Upper lobe of left lung (tissue), 6 donors: ENCODE results near the gene ADD1. TPM values are rescaled to one million over a fixed set of nuclear protein-coding genes. Genes with fewer than 3 reads are reported as not detected.

Experiments
- ATAC-seq, 2 donors: fragments of 200-7000 bp; cut with Tn5 transposase; one replicate each; pipeline ENCODE4 v1.9.1; 2022; ENCODE audit warnings: mild to moderate bottlenecking in 2 of 2, moderate library complexity in 2 of 2; ENCODE audit not compliant: low FRiP score in 2 of 2
- DNase-seq, 2 donors: peaks; one replicate each; pipeline ENCODE4 v3.0.0-alpha.2; 2019 to 2020
- H3K27ac ChIP-seq, 4 donors: fragments of 200-600 bp; sonication (generic); one replicate each; pipeline ENCODE4 v1.5.1; 2016 to 2019
- H3K27me3 ChIP-seq, 4 donors: fragments of 200-600 bp; sonication (generic); one replicate each; pipeline ENCODE4 v1.5.1; 2017 to 2019
- H3K36me3 ChIP-seq, 4 donors: fragments of 200-600 bp; sonication (generic); one replicate each; pipeline ENCODE4 v1.5.1; 2016 to 2019
- H3K4me1 ChIP-seq, 4 donors: fragments of 200-600 bp; sonication (generic); one replicate each; pipeline ENCODE4 v1.5.1; 2018 to 2019
- H3K4me3 ChIP-seq, 4 donors: fragments of 200-600 bp; sonication (generic); one replicate each; pipeline ENCODE4 v1.5.1; 2017 to 2019; ENCODE audit warnings: mild to moderate bottlenecking in 2 of 4, moderate library complexity in 1 of 4
- H3K9me3 ChIP-seq, 4 donors: fragments of 200-600 bp; sonication (generic); one replicate each; pipeline ENCODE4 v1.5.1; 2018 to 2019
- EP300 ChIP-seq, 4 donors: sonication (generic); formaldehyde crosslinking; IDR thresholded peaks; one replicate each; pipeline ENCODE4 v1.5.1; 2017; ENCODE audit warnings: antibody characterized with exemption in 4 of 4, control low read depth in 2 of 4
- POLR2A ChIP-seq, 4 donors: fragments of 450-650 bp; IDR thresholded peaks; one replicate each; pipeline ENCODE4 v1.5.1; 2016 to 2017; ENCODE audit warnings: antibody characterized with exemption in 4 of 4, mild to moderate bottlenecking in 2 of 4
- POLR2AphosphoS5 ChIP-seq, 2 donors: sonication (generic); formaldehyde crosslinking; IDR thresholded peaks; one replicate each; pipeline ENCODE4 v1.5.1; 2017; ENCODE audit warnings: antibody characterized with exemption in 2 of 2
- WGBS, 2 donors: methylation state at CpG; one replicate each; pipeline ENCODE4 v1.1.5; 2017 to 2018; 5-methylcytosine and 5-hydroxymethylcytosine counted together
- total RNA-seq, 6 donors: library from RNA; depleted of rRNA in 4 of 6; stranded (reverse); fragments of >200 nt in 4 of 6; gene quantifications; one replicate each; pipeline versions ENCODE4 v1.1.0 to v1.2.1, GENCODE V29; 2016 to 2021
- TF ChIP-seq, protein P1 (sequence below), 6 experiments: fragments of 450-650 bp in 4 of 6; fragments of 200-600 bp in 2 of 6; sonication (generic) in 2 of 6; IDR thresholded peaks; one replicate each; pipeline ENCODE4 v1.5.1; 2016 to 2019; ENCODE audit warnings: antibody characterized with exemption in 6 of 6
- donor health status: DM: no; HTN: no; CAD: no; lungs with moderate emphysema.
- donor health status: DM: no; HTN: yes; CAD: no; lungs with severe emphysema.

ADD1 gene
- total RNA-seq, 6 donors from 2014 or later: 184 to 651 (median 290) TPM

- 98 to 99% methylated on average over 12 to 19 of the region's 19 CpGs for WGBS, 2 donors
- DNase-seq: peak; percentile 8 to 82
- Histone ChIP-seq H3K4me1 (no peaks in the 10 kb centered on the region), H3K36me3 (peaks cover 16 to 98% (median 89%) of the 10 kb centered on the region in 4 donors), H3K4me3 (no peak overlapping the region), H3K27ac (no peak overlapping the region), H3K9me3 (no peaks in the 10 kb centered on the region), H3K27me3 (no peaks in the 10 kb centered on the region)
- TF ChIP-seq EP300 (IDR thresholded peaks at IDR 0.05) (no peak), POLR2A (IDR thresholded peaks at IDR 0.05) (no peak), POLR2AphosphoS5 (IDR thresholded peaks at IDR 0.05) (no peak)
- TF ChIP-seq, protein P1, sequence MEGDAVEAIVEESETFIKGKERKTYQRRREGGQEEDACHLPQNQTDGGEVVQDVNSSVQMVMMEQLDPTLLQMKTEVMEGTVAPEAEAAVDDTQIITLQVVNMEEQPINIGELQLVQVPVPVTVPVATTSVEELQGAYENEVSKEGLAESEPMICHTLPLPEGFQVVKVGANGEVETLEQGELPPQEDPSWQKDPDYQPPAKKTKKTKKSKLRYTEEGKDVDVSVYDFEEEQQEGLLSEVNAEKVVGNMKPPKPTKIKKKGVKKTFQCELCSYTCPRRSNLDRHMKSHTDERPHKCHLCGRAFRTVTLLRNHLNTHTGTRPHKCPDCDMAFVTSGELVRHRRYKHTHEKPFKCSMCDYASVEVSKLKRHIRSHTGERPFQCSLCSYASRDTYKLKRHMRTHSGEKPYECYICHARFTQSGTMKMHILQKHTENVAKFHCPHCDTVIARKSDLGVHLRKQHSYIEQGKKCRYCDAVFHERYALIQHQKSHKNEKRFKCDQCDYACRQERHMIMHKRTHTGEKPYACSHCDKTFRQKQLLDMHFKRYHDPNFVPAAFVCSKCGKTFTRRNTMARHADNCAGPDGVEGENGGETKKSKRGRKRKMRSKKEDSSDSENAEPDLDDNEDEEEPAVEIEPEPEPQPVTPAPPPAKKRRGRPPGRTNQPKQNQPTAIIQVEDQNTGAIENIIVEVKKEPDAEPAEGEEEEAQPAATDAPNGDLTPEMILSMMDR (IDR thresholded peaks at IDR 0.05): no peak
- no peak for ATAC-seq
Observed at GRCh38 chr4:2829933-2830451, 13.7 kb upstream of the ADD1 start.

- TF ChIP-seq POLR2AphosphoS5 (IDR thresholded peaks at IDR 0.05) (no peak), EP300 (IDR thresholded peaks at IDR 0.05) (no peak), POLR2A (IDR thresholded peaks at IDR 0.05) (no peak)
- TF ChIP-seq, protein P1 (IDR thresholded peaks at IDR 0.05): no peak
- Histone ChIP-seq H3K4me1 (peaks cover 0 to 4% (median 3%) of the 10 kb centered on the region in 4 donors), H3K27me3 (no peaks in the 10 kb centered on the region), H3K27ac (no peak overlapping the region), H3K9me3 (no peaks in the 10 kb centered on the region), H3K36me3 (peaks cover 15 to 95% (median 84%) of the 10 kb centered on the region in 4 donors), H3K4me3 (no peak overlapping the region)
- ATAC-seq (no peak), DNase-seq (peak; percentile 14 to 54)
- 93 to 95% methylated on average over 18 to 37 of the region's 37 CpGs for WGBS, 2 donors
Observed at GRCh38 chr4:2830632-2831610, 12.7 kb upstream of the ADD1 start.

GRCh38 chr4:2831611-2832308, 11.9 kb upstream of the ADD1 start:
- 94 to 96% methylated on average over 21 to 36 of the region's 36 CpGs for WGBS, 2 donors
- Histone ChIP-seq H3K27ac (no peak overlapping the region), H3K36me3 (peaks cover 15 to 96% (median 85%) of the 10 kb centered on the region in 4 donors), H3K9me3 (no peaks in the 10 kb centered on the region), H3K27me3 (no peaks in the 10 kb centered on the region), H3K4me1 (peaks cover 2 to 10% (median 9%) of the 10 kb centered on the region in 4 donors), H3K4me3 (no peak overlapping the region)
- peak; percentile 18 to 61 for DNase-seq
- no peak for ATAC-seq
- TF ChIP-seq POLR2AphosphoS5 (IDR thresholded peaks at IDR 0.05): no peak
- TF ChIP-seq, protein P1 (IDR thresholded peaks at IDR 0.05): no peak
- TF ChIP-seq EP300 (IDR thresholded peaks at IDR 0.05): no peak
- no peak for TF ChIP-seq POLR2A (IDR thresholded peaks at IDR 0.05)

GRCh38 chr4:2832309-2832980, 11.2 kb upstream of the ADD1 start:
- Histone ChIP-seq H3K9me3 (no peaks in the 10 kb centered on the region), H3K4me3 (no peak overlapping the region), H3K36me3 (peaks cover 15 to 89% (median 81%) of the 10 kb centered on the region in 4 donors), H3K27me3 (no peaks in the 10 kb centered on the region), H3K4me1 (peaks cover 7 to 16% (median 16%) of the 10 kb centered on the region in 4 donors), H3K27ac (no peak overlapping the region)
- WGBS, 2 donors: 93 to 95% methylated on average over 13 to 17 of the region's 20 CpGs
- DNase-seq (peak in 1 of 2 donors; percentile 53), ATAC-seq (no peak)
- no peak for TF ChIP-seq POLR2AphosphoS5 (IDR thresholded peaks at IDR 0.05)
- no peak for TF ChIP-seq EP300 (IDR thresholded peaks at IDR 0.05)
- TF ChIP-seq, protein P1 (IDR thresholded peaks at IDR 0.05): no peak
- TF ChIP-seq POLR2A (IDR thresholded peaks at IDR 0.05): no peak
